WTC11 (cell line): ENCODE results near the gene ABCB8. TPM values are rescaled to one million over a fixed set of nuclear protein-coding genes. Genes with fewer than 3 reads are reported as not detected.
A peak's percentile ranks its signal among the peaks of the same experiment; 100 is the strongest.
"Not testable (repeated sequence)": the region's sequence is repeated elsewhere in the genome, so short reads cannot be mapped to it uniquely, and the experiment has no call there.

Experiments used
- ATAC-seq: fragments of 200-7000 bp; cut with Tn5 transposase; 2 replicates; pipeline ENCODE4 v1.10.0; 2021; ENCODE audit warnings: mild to moderate bottlenecking, moderate library complexity
- CTCF ChIA-PET: fragments of 300-600 bp; sonication (Branson Sonifier 250); formaldehyde crosslinking; loops from one replicate; lab custom pipeline; 2021; ENCODE audit warnings: antibody characterized with exemption; lab: Charles Lee
- POLR2A ChIA-PET: fragments of 350-600 bp; sonication (Branson Sonifier 250); formaldehyde crosslinking; loops from one replicate; lab custom pipeline; 2021; ENCODE audit warnings: antibody characterized with exemption; lab: Charles Lee
- DNase-seq: peaks from one replicate; pipeline ENCODE4 v3.0.0; 2021; ENCODE audit warnings: low spot score
- H3K27ac Mint-ChIP-seq: 2 replicates; pipeline ENCODE4 v1.8.0; 2021; ENCODE audit warnings: mixed read lengths
- H3K27me3 Mint-ChIP-seq: 2 replicates; pipeline ENCODE4 v1.8.0; 2021; ENCODE audit warnings: low read depth, mild to moderate bottlenecking, moderate library complexity, mixed read lengths
- H3K36me3 Mint-ChIP-seq: 2 replicates; pipeline ENCODE4 v1.8.0; 2021; ENCODE audit warnings: mixed read lengths
- H3K4me1 Mint-ChIP-seq: 2 replicates; pipeline ENCODE4 v1.8.0; 2022; ENCODE audit warnings: mixed read lengths
- H3K4me3 Mint-ChIP-seq: 2 replicates; pipeline ENCODE4 v1.8.0; 2021; ENCODE audit warnings: mild to moderate bottlenecking, moderate library complexity, mixed read lengths
- H3K9me3 Mint-ChIP-seq: 2 replicates; pipeline ENCODE4 v1.8.0; 2021; ENCODE audit warnings: mixed read lengths
- ELF4 ChIP-seq: sonication (generic); formaldehyde crosslinking; IDR thresholded peaks from 2 replicates; pipeline ENCODE4 v1.8.1; 2022; ENCODE audit warnings: low read depth, mild to moderate bottlenecking, moderate library complexity, missing genetic modification reagents
- ETV6 ChIP-seq: sonication (generic); formaldehyde crosslinking; IDR thresholded peaks from 2 replicates; pipeline ENCODE4 v1.8.1; 2022; ENCODE audit warnings: mild to moderate bottlenecking, missing genetic modification reagents
- FOXJ3 ChIP-seq: sonication (generic); formaldehyde crosslinking; IDR thresholded peaks from 2 replicates; pipeline ENCODE4 v1.9.0; 2021; ENCODE audit warnings: missing genetic modification reagents, mild to moderate bottlenecking, borderline replicate concordance
- FOXP1 ChIP-seq: sonication (generic); formaldehyde crosslinking; IDR thresholded peaks from 2 replicates; pipeline ENCODE4 v1.8.0; 2022; ENCODE audit warnings: missing genetic modification reagents, mild to moderate bottlenecking, moderate library complexity, borderline replicate concordance
- IRF2 ChIP-seq: sonication (generic); formaldehyde crosslinking; IDR thresholded peaks from 2 replicates; pipeline ENCODE4 v1.8.0; 2022; ENCODE audit warnings: low read depth, missing genetic modification reagents, borderline replicate concordance
- NFE2L1 ChIP-seq: sonication (generic); formaldehyde crosslinking; IDR thresholded peaks from 2 replicates; pipeline ENCODE4 v1.8.1; 2023; ENCODE audit warnings: missing genetic modification reagents
- TCF7 ChIP-seq: sonication (generic); formaldehyde crosslinking; IDR thresholded peaks from 2 replicates; pipeline ENCODE4 v1.8.0; 2022; ENCODE audit warnings: mild to moderate bottlenecking, low read depth, missing genetic modification reagents, moderate library complexity
- TEAD4 ChIP-seq: sonication (generic); formaldehyde crosslinking; IDR thresholded peaks from 2 replicates; pipeline ENCODE4 v1.8.0; 2022; ENCODE audit warnings: mild to moderate bottlenecking, missing genetic modification reagents
- ZNF138 ChIP-seq: sonication (generic); formaldehyde crosslinking; conservative IDR thresholded peaks from 2 replicates; pipeline ENCODE4 v1.8.1; 2022; ENCODE audit warnings: mild to moderate bottlenecking, moderate library complexity, missing genetic modification reagents
- ZNF263 ChIP-seq: sonication (generic); formaldehyde crosslinking; IDR thresholded peaks from 2 replicates; pipeline ENCODE4 v1.8.1; 2022; ENCODE audit warnings: low read depth, mild to moderate bottlenecking, moderate library complexity, missing genetic modification reagents
- ZNF396 ChIP-seq: fragments of 250-450 bp; sonication (Bioruptor Pico); IDR thresholded peaks from 2 replicates; pipeline ENCODE4 v1.8.0; 2021; ENCODE audit warnings: mild to moderate bottlenecking, moderate library complexity, borderline replicate concordance
- ZNF416 ChIP-seq: fragments of 250-450 bp; sonication (Bioruptor Pico); IDR thresholded peaks from 2 replicates; pipeline ENCODE4 v1.9.0; 2021; ENCODE audit warnings: mild to moderate bottlenecking, inconsistent platforms
- ZNF423 ChIP-seq: fragments of 250-450 bp; sonication (Bioruptor Pico); IDR thresholded peaks from 2 replicates; pipeline ENCODE4 v2.1.2; 2022; ENCODE audit warnings: mild to moderate bottlenecking, moderate library complexity
- total RNA-seq: library from RNA; stranded (reverse); gene quantifications from 3 replicates; pipeline ENCODE4 v1.2.3, GENCODE V29; 2021
- TF ChIP-seq, protein P1 (sequence below): sonication (generic); formaldehyde crosslinking; IDR thresholded peaks from 2 replicates; pipeline ENCODE4 v1.8.1; 2022; ENCODE audit warnings: mild to moderate bottlenecking, missing genetic modification reagents, moderate library complexity, borderline replicate concordance
- TF ChIP-seq, protein P2 (sequence below): sonication (generic); formaldehyde crosslinking; IDR thresholded peaks from 2 replicates; pipeline ENCODE4 v1.8.1; 2023; ENCODE audit warnings: mild to moderate bottlenecking, missing genetic modification reagents
- TF ChIP-seq, protein P3 (sequence below): fragments of 250-450 bp; sonication (Bioruptor Pico); IDR thresholded peaks from 2 replicates; pipeline ENCODE4 v2.1.2; 2022; ENCODE audit warnings: mild to moderate bottlenecking, moderate library complexity
- TF ChIP-seq, protein P4 (sequence below): sonication (generic); formaldehyde crosslinking; IDR thresholded peaks from 2 replicates; pipeline ENCODE4 v1.8.1; 2023; ENCODE audit warnings: mild to moderate bottlenecking, missing genetic modification reagents, borderline replicate concordance

The ABCB8 gene
- total RNA-seq, 1 experiment from 2014 or later, result 35.9 TPM

DNA sequence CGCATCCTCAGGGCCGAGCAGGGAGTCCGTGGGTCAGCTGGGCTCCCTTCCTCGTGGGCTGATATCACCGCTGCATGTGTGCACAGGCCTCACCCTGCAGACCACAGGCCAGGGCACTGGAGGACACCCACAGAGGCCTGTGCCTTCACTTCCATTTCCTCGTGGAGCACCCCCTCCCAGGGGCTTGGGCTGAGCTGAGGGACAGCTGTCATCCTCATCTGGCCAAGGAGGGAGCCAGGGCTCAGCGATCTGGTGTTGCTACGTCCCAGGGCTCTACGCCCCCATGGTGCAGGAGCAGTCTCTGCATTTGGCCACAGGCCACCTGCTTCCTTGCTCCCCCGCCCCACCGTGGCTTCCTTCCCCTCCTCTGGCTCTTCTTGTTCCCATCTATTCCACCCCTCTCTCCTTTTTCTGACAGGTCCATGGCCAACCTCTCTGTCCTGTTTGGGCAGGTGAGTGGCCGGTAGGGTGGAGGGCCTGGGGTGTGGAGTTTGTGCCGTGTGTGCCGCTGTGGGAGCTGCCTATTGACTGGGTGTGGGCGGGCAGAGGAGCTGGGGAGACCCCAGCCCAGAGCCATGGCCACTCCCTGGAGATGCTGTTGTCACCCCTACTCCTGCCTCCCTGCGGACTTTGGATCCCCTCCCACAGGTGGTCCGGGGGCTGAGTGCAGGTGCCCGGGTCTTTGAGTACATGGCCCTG is 11.7 kb downstream of the ABCB8 start:
- Mint-ChIP-seq H3K27ac (no peak overlapping the region), H3K4me3 (no peak overlapping the region), H3K4me1 (no peaks in the 10 kb centered on the region), H3K36me3 (no peaks in the 10 kb centered on the region), H3K9me3 (no peaks in the 10 kb centered on the region), H3K27me3 (no peaks in the 10 kb centered on the region)
- 0 out of 2 replicates have a peak, but pooled peaks have one; percentile 11 for ATAC-seq
- ChIA-PET POLR2A (no interaction called here), CTCF (interaction anchor here (0.8 to 1.7 kb wide), 4 partner anchors 12 to 71 kb away, joined by 3 to 6 read pairs (median 4); partner anchors contain the start of genes ABCB8 and CDK5)
- no peak for DNase-seq
- no peak for TF ChIP-seq ZNF423 (CRISPR knock-in tag)
- TF ChIP-seq, protein P1, sequence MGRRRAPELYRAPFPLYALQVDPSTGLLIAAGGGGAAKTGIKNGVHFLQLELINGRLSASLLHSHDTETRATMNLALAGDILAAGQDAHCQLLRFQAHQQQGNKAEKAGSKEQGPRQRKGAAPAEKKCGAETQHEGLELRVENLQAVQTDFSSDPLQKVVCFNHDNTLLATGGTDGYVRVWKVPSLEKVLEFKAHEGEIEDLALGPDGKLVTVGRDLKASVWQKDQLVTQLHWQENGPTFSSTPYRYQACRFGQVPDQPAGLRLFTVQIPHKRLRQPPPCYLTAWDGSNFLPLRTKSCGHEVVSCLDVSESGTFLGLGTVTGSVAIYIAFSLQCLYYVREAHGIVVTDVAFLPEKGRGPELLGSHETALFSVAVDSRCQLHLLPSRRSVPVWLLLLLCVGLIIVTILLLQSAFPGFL (CRISPR knock-in tag), result no peak
- TF ChIP-seq FOXP1 (CRISPR knock-in tag), result no peak
- TF ChIP-seq IRF2, result no peak
- no peak for TF ChIP-seq TEAD4 (CRISPR knock-in tag)
- TF ChIP-seq, protein P2, sequence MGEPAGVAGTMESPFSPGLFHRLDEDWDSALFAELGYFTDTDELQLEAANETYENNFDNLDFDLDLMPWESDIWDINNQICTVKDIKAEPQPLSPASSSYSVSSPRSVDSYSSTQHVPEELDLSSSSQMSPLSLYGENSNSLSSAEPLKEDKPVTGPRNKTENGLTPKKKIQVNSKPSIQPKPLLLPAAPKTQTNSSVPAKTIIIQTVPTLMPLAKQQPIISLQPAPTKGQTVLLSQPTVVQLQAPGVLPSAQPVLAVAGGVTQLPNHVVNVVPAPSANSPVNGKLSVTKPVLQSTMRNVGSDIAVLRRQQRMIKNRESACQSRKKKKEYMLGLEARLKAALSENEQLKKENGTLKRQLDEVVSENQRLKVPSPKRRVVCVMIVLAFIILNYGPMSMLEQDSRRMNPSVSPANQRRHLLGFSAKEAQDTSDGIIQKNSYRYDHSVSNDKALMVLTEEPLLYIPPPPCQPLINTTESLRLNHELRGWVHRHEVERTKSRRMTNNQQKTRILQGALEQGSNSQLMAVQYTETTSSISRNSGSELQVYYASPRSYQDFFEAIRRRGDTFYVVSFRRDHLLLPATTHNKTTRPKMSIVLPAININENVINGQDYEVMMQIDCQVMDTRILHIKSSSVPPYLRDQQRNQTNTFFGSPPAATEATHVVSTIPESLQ (CRISPR knock-in tag), result no peak
- TF ChIP-seq ETV6 (CRISPR knock-in tag), result no peak
- TF ChIP-seq ELF4 (CRISPR knock-in tag), result no peak
- no peak for TF ChIP-seq ZNF396 (CRISPR knock-in tag)
- TF ChIP-seq NFE2L1 (CRISPR knock-in tag), result no peak
- no peak for TF ChIP-seq ZNF416 (CRISPR knock-in tag)
- no peak for TF ChIP-seq FOXJ3 (CRISPR knock-in tag)
- TF ChIP-seq TCF7 (CRISPR knock-in tag), result no peak
- TF ChIP-seq ZNF138 (CRISPR knock-in tag), result no peak
- TF ChIP-seq ZNF263 (CRISPR knock-in tag), result no peak
- TF ChIP-seq, protein P3, sequence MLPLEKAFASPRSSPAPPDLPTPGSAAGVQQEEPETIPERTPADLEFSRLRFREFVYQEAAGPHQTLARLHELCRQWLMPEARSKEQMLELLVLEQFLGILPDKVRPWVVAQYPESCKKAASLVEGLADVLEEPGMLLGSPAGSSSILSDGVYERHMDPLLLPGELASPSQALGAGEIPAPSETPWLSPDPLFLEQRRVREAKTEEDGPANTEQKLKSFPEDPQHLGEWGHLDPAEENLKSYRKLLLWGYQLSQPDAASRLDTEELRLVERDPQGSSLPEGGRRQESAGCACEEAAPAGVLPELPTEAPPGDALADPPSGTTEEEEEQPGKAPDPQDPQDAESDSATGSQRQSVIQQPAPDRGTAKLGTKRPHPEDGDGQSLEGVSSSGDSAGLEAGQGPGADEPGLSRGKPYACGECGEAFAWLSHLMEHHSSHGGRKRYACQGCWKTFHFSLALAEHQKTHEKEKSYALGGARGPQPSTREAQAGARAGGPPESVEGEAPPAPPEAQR (CRISPR knock-in tag), result no peak

DNA sequence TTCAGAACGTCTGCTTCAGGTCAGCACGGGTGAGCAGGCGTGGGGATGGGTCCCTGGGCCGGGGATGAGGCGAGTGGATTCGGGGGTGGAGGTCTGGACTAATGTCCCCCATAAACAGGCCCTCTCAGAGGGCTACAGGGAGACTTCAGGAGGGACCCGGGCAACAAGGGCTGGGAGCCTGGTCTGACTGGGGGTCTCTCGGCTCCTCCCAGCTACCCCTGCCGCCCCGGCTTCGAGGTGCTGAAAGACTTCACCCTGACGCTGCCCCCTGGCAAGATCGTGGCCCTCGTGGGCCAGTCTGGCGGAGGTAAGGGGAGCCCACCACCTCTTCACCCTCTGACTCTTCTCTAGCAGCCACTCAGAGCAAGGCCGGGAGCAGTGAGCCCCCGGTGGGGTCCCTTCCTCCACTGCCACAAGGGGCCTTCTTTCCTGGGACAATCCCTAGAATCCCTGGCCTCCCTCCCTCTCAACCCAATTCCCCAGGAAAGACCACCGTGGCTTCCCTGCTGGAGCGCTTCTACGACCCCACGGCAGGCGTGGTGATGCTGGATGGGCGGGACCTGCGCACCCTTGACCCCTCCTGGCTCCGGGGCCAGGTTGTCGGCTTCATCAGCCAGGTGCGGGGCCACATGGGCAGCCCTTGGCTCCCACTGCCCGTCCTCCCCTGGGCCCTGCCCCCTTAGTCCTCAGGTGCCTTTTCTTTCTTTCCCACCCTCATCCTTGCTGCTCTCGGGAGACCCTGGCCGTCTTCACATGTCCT is 12.5 kb downstream of the ABCB8 start:
- ATAC-seq (no peak), DNase-seq (no peak)
- no peaks in the 10 kb centered on the region for H3K36me3 Mint-ChIP-seq
- no peaks in the 10 kb centered on the region for H3K9me3 Mint-ChIP-seq
- no peaks in the 10 kb centered on the region for H3K4me1 Mint-ChIP-seq
- POLR2A ChIA-PET, result no interaction called here
- CTCF ChIA-PET, result interaction anchor here (0.8 to 1.9 kb wide), 4 partner anchors 13 to 70 kb away, joined by 3 to 6 read pairs (median 5); partner anchors contain the start of genes ABCB8 and CDK5
- no peaks in the 10 kb centered on the region for H3K27me3 Mint-ChIP-seq
- H3K27ac Mint-ChIP-seq, result no peak overlapping the region
- H3K4me3 Mint-ChIP-seq, result no peak overlapping the region
- TF ChIP-seq, protein P4, sequence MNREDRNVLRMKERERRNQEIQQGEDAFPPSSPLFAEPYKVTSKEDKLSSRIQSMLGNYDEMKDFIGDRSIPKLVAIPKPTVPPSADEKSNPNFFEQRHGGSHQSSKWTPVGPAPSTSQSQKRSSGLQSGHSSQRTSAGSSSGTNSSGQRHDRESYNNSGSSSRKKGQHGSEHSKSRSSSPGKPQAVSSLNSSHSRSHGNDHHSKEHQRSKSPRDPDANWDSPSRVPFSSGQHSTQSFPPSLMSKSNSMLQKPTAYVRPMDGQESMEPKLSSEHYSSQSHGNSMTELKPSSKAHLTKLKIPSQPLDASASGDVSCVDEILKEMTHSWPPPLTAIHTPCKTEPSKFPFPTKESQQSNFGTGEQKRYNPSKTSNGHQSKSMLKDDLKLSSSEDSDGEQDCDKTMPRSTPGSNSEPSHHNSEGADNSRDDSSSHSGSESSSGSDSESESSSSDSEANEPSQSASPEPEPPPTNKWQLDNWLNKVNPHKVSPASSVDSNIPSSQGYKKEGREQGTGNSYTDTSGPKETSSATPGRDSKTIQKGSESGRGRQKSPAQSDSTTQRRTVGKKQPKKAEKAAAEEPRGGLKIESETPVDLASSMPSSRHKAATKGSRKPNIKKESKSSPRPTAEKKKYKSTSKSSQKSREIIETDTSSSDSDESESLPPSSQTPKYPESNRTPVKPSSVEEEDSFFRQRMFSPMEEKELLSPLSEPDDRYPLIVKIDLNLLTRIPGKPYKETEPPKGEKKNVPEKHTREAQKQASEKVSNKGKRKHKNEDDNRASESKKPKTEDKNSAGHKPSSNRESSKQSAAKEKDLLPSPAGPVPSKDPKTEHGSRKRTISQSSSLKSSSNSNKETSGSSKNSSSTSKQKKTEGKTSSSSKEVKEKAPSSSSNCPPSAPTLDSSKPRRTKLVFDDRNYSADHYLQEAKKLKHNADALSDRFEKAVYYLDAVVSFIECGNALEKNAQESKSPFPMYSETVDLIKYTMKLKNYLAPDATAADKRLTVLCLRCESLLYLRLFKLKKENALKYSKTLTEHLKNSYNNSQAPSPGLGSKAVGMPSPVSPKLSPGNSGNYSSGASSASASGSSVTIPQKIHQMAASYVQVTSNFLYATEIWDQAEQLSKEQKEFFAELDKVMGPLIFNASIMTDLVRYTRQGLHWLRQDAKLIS (CRISPR knock-in tag), result no peak

DNA sequence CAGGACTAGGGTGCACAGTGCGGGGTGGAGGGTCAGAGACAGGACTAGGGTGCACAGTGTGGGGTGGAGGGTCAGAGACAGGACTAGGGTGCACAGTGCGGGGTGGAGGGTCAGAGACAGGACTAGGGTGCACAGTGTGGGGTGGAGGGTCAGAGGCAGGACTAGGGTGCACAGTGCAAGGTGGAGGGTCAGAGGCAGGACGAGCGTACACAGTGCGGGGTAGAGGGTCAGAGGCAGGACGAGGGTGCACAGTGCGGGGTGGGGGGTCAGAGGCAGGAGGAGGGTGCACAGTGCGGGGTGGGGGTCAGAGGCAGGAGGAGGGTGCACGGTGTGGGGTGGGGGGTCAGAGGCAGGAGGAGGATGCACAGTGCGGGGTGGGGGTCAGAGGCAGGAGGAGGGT is 15.2 kb downstream of the ABCB8 start:
- H3K27ac Mint-ChIP-seq, ATAC-seq, POLR2A ChIA-PET: not testable (repeated sequence)

More for the DNA sequence above, 15.2 kb downstream of the ABCB8 start:
- H3K4me3 Mint-ChIP-seq, H3K4me1 Mint-ChIP-seq, DNase-seq, CTCF ChIA-PET, H3K36me3 Mint-ChIP-seq, H3K9me3 Mint-ChIP-seq, H3K27me3 Mint-ChIP-seq: not testable (repeated sequence)
